GM21367 (cell line): ENCODE results near the gene CLEC2B.

Experiments
- ATAC-seq: cut with Tn5 transposase; IDR thresholded peaks from one replicate; pipeline ENCODE4 v1.9.1; 2021; ENCODE audit not compliant: unreplicated experiment

CLEC2B gene

DNA sequence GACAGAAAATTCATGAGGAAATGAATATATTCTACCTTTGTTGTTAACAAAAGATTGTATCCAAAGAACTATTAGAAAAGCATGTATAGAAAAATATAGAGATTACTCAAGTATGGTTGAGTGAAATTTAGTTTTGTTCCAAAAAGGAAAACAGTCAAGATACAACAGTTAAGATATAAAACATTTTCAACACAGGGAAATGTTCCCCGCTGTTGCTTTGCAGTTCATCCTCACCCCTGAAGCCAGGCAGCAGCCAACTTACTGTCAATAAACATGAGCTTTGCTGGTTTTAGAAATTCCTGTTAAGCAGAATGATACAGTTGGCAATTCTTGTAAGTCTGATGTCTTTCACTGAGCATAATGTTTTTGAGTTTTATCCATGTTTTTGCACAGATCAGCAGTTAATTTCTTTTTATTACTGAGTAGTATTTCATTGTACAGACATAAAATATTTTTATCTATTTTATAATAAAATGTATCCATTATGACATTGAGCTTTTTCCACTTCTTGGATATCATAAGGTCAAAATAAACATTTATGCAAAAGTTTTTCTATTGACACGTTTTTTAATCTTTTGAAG lies 1.2 kb upstream of the CLEC2B start:
- no peak for ATAC-seq

DNA sequence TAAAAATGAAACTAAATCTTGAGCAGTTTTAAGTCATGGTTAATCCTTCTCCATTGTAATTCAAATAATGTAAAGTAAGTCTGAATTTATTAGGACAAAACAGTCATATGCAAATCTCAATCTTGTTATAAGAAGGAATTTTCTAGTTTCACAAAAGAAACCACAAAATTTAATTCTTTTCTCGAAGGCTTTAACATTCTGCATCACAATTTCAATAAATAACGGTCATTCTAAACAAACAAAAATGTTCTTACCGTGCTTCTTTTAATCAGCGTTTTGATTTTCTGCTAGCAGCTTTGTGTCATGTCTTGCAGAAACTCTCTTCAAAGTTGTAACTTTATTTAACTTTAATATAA lies 225 bp downstream of the CLEC2B start:
- ATAC-seq = no peak

DNA sequence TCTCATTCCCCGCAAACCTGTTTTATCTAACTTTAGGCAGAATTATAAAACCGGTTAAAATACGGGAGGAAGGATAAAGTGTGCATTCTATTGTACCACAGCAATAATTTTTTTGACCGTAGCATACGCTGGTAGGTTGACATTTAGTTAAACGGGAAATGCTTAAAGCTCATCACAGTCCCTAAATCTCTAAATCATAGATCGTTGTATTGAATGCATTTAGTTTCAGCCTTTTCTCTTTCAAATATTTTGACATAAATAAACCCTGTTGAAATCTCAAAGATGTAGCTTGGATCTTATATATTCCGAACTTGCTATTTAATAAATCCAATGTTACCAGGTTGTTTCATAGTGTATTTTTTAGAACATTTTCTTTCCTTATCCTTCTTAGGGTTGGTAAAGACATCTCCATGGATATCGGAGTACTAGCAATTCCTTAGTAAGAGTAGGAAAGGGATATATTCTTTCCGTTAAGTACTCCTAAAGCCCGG lies 798 bp downstream of the CLEC2B start:
- ATAC-seq = no peak

DNA sequence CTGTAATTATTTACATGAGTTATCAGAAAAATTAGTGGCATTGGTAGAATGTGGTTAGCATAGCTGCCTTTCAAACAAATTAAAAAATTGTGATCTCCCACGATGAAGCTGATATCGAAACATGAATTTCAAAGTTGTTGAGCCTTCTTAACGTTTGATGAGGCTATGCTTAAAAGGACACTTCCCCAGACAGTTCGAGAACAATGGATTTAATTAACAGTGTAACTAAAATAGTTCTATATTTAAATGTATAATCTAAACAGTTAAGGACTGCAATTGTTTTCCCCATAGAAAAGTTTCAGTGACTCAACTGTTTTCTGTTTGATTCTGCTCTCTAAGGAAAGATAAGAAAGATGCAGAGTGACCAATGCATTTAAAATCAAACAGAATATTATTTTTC lies 1.6 kb downstream of the CLEC2B start:
- ATAC-seq = no peak

DNA sequence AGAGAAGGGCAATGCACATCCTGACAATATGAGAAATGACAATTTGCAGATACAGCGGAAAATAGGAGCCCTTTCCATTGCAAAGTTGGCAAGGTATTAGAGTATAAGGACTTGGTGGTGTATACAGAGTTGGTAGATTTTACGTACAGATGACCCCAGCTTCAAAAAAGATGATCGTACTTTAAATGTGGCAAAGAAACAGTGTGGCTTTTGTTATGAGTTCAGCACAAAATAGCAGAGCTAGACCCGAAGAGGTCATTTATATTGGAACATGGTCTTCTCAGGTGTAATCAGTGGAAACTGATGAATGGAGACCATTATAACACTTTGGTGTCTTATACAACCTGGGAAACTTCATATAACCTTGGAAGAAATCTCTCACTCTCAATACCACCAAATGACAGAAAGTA lies 2.3 kb downstream of the CLEC2B start:
- ATAC-seq = no peak

DNA sequence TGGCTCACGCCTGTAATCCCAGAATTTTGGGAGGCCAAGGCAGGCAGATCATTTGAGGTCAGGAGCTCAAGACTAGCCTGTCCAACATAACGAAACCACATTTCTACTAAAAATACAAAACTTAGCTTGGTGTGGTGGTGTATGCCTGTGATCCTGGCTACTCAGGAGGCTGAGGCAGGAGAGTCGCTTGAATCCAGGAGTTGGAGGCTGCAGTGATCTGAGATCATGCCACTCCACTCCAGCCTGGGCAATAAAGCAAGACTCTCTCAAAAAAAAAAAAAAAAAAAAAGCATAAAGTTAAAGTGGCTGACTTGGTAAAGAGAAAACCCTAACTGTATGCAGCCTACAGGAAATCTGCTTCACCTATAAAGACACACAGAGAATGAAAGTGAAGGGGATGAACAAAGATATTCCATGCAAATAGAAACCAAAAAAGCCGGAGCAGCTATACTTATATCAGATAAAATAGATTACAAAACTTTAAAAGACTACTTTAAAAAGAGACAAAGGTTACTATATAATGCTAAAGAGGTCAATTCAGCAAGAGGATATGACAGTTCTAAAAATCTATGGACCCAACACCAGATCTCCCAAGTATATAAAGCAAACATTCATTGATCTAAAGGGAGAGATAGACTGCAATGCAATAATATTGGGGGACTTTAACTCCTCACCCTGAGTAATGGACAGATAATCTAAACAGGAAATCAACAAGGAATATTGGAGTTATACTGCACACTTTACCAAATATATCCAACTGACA lies 4.1 kb downstream of the CLEC2B start:
- ATAC-seq = no peak

DNA sequence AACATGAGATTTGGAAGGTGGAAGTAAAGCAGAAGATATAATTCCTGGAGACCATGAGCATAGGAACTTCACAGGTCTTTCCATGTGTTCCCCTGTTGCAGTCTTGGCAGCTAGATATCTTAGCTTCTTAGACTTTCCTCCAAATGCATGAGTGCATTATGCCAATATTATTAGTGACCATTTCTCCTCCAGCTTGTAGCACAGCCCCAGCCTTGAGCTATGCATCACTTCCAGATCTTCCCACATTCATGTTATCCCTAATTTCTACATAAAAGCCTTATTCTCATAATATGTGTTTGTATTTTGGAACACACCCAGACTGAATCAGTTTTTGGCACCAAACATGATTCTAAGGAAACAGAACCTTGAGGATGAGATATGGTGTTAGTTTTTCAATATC lies 11.0 kb downstream of the CLEC2B start:
- no peak for ATAC-seq

DNA sequence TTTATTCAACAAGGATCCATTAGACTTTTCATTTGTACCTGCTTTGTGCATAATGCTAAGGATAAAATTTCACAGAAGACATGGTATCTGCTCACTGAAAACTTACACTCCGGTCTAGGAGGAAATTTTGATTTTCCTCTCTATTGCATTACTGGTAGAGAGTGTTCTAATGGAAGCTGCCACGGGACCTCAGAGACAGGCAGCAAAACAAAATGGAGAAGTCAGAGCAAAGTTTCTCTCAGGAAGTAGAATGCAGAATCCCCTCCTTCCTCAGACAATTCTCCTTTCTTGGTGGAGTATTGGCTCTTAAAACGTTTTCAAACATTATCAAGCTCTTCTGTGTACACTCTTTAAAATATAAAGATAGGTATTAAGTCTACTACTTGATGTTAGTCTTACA lies 12.3 kb downstream of the CLEC2B start:
- ATAC-seq = no peak

DNA sequence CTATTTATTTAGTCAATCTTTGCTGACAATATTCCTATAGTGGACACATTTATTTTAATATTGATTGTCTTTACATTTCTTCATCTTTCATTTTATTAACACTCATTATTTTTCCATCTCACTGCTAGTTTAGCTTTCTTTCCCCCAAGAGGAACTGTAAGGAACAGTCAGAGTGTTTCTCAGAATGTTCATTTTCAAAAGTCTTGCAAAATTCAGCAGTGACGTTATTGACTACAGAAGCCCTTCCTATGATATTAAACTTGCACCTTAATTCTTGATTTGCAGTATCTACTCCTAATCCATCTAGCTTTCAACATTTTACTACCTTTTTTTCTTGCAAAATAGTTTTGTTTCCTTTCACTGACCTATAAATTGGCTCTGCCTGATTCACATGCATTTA lies 13.0 kb downstream of the CLEC2B start:
- ATAC-seq = no peak

DNA sequence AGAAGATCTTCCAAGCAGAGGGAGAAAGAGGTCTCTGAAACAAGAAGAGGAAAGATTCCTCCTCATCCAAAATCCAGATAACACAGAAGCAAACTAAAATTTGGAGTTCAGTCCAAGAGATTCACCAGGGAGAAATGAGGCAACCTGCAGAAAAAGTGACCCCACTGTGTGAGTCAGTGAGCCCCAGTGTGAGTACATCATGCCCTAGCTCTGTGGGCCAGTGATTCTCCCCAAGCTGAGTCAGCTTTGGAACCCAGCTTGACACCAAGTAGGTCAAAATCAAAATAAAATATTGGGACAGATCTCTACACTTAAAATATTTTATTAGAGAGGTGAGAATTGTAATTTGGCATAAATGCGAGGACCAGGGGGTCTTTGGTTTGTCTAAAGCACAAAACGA lies 17.2 kb downstream of the CLEC2B start:
- ATAC-seq = no peak

DNA sequence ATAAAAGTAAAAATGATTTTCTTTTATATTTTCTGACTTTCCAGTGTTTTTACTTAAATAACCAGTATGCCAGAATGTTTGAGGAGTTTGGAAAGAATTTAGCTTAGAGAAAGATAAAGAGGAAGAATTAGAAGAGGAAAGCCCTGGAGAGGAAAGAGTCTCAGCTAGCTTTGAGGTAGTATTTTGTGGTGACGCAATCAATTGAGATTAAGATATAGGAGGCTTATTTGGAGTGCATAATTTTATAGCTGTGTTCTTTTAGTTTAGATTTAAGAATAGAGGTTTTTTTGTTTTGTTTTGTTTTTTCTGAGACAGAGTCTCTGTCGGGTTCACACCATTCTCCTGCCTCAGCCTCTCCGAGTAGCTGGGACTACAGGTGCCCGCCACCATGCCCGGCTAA lies 18.1 kb downstream of the CLEC2B start:
- ATAC-seq = no peak

DNA sequence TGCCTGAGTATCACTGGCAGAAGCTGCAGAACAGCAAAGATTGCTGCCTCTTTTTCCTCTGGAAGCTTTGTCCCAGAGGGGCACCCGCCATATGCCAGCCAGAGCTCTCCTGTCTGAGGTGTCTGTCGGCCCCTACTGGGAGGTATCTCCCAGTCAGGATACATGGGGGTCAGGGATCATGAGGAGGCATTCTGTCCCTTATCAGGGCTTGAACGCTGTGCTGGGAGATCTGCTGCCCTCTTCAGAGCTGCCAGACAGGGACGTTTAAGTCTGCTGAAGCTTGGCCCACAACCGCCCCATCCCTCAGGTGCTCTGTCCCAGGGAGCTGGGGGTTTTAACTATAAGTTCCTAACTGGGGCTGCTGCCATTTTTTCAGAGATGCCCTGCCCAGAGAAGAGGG lies 20.3 kb downstream of the CLEC2B start:
- ATAC-seq = no peak

DNA sequence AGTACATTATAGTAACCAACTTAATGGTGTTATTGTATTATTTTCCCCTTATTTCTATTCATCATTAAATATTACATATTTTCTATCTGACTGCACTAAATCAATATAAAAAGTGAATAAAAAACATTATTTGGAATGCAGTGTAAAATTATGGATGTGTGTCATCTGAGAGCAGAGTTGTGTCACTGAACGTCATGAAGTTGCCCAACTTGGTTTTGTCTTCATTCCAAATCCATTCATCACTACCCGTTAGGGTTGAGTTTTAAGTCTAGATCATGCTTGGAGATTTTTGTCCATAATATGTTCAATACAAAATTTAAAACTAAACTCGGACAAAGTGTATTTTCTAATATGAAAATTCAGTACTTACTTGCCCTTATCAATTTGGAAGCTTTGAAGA lies 25.7 kb downstream of the CLEC2B start:
- ATAC-seq = no peak

DNA sequence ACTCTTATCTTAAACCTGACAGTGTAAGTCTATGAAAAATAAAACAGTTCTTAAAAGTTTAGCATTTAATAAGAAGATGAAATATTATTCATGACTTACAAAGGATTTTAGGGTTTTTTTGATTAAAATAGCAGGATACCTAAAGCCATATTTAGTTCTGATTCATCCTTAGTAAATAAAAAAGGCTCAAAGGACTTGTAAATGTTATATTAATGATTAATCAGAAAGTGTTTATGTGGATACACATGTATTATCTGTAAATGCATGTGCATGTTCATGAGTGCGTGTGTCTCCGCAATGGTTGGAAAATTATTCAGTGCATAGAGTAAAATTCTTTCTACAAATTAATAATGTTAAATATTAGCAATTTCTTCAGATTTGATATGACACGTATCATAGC lies 37.4 kb downstream of the CLEC2B start:
- no peak for ATAC-seq

DNA sequence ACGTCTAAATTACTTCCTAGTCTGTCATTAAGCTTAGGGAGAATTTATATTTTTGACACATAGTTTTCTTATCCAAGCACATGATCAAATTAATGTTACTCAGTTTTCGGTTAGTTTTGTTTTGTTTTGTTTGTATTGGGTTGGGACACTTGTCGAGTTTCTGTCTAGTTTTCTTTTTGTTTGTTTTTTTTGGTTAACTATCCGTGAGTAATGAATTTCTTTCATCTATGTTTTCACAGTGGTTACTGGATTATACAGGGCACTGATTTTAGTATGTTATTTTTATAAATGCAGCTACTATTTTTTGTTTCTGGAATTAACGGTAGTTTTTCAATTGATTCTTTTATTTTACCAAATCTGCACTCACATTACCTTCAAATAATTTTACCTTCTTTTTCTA lies 39.2 kb downstream of the CLEC2B start:
- ATAC-seq = no peak

DNA sequence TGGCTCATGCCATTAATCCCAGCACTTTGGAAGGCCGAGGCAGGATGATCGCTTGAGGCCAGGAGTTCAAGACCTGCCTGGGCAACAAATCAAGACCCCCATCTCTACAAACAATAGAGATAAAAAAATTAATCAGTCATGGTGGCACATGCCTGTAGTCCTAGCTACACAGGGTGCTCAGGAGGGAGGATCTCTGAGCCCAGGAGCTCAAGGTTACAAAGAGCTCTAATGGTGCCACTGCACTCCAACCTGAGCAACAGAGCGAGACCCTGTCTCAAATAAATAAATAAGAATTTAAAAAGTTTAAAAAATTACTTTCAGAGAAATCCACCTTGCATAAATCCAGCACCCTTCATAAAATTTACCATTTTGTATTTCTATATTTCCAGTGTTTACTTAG lies 39.7 kb downstream of the CLEC2B start:
- no peak for ATAC-seq

DNA sequence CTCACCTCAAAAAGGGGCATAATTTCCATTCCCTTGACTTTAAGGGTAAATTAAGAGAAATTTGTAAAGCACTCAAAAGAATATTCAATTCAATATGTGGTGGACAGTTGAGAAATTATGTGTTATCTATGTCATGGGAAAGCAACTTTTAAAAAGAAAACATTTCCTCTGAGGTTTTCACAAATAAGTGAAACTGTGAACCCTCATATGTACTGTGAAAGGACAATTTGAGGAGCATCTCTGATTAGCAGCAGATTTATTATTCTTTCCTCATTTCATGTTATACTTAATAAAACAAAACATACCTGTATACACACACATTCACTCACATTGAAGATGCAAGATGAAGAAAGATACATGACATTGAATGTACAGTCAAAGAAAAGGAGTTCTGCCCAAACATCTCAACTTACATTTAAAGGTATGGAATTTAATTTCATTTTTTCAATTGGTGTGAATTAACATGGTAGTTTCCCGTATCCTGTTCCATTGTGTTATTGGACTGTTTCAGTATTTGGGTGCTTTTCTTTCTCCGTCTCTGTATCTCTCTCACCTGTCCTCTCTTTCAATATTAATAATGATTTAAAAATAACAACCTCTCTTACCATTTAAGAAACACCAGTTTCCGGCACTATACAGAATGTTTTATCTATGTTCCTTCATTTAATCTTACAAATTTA lies 41.8 kb downstream of the CLEC2B start, which contains the start of gene KLRF1:
TSS of gene KLRF1 (plus strand) at position 273 of the 680 bp plus-strand sequence. CDS start at position 337, 64 bp downstream.
- ATAC-seq = no peak

DNA sequence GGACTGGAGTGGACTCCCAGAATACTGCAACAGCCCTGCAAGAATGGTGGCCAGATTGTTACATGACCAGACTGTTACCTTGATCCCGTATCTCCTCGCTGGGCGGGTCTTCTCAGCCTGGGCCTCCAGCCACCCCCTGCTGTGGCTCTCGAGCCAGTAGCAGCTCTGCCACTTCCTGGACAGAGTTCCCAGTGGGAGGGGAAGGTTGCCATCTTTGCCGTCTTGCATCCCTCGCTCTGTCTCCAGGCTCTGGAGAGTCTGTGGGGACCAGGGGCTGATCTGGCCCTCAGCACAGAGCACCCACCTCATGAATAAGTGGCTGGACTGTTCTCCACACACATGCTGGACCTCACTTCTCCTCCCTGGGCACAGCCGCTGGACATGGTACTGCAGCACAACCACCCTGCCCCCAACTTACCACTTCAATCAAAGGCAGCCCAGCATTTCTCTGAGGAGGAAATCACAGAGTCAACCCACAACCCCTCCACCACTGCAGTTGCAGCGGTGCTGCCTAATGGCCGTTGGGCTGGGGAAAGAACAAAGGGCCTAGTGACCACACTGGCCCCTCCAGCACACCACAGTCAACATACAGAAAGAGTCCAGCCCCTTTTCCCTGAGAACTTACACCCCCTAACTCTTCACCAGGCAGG lies 48.7 kb downstream of the CLEC2B start:
- ATAC-seq = no peak

DNA sequence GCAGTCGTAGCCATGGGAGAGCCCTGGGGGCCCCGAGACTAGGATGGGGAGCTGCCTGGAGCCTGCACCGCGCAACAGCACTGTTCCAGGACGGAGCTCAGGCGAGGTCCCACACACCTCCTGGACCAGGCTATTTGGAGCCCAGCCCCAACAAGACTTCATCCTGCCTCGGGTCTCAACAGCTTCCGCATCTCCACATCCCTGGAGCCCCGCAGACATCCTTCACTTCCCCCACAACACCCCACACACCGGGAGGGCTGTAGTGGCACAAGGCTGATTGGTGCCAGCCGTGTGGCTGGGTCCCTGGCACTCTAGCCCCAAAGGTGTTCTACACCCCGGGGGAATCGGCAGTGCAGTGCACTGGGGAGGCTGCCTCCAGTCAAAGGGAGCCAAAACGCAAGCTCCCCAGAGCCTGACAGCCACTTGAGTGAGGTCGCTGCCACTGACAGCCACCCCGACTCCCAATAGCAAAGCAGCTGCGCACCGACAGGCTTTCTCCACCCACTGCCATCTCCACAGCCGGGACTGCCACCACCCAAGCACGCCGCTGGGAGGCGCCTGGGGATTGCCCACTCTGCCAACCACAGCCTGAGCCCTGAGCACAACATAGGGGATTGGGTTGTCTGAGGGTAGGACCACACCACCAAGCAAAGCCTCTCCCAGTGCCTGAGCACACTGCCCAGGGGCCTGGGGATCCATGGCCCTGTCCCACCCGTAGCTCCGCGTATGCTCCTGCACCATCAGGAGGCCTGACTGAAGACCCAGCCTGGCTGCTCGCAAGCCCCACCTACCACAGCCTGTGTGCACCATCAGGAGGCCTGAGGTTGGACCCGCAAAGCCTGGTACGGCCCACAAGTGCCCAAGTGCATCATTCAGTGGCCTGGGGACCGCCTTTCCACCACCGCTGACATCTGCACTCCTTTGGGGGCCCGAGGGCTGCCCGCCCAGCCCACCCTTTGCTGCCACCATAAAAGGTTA lies 55.0 kb downstream of the CLEC2B start:
- peak; percentile 87 for ATAC-seq

DNA sequence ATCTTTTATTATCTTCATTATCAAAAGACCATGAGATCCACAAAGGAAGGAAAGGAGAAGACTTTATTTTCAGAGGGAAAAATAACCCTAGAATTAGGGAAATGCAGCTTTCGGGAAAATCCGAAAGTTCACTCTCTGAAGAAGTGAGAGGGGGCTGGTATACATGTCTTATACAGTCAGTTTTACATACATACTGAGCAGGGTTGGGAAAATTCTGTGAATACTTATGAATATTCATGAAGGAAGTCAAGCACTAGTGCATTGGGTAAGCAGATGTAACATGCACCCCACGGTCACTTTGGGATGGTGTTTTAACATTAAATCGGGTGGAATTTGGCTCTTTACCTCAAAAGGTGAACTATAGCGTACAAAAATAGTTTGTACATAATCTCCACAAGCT lies 57.5 kb downstream of the CLEC2B start:
- ATAC-seq = no peak

DNA sequence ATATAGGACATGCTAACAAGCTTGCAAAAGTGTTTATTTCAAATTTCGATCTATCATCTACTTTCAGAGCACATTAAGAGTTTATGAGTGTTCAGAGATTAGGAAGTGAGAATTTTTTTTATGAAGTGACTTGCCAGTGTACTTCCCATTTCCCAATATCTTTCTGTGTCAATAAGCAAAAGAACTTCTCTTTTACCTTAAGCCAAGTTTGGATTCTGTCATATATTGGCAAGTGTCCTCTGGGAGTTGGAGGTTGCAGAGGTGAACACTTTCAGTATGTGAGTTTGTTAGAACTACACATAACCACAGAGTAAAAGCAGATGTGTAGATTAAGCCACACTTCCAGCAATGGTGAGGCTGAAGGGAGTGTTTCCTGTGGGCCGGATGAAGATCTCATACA lies 58.5 kb downstream of the CLEC2B start:
- ATAC-seq = no peak
